HepG2 (cell line): ENCODE data around the gene GPN2. TPM values are rescaled to one million over a fixed set of nuclear protein-coding genes. Genes with fewer than 3 reads are reported as not detected.
A peak's percentile ranks its signal among the peaks of the same experiment; 100 is the strongest.

Source experiments
- CEBPB ChIP-seq: IDR thresholded peaks from 2 replicates; pipeline ENCODE4 v1.6.1; 2011; ENCODE audit warnings: low read depth, low read length, improper control_type of control experiment, borderline replicate concordance
- GLMP ChIP-seq: sonication (generic); formaldehyde crosslinking; IDR thresholded peaks from 2 replicates; pipeline ENCODE4 v1.9.0; 2021; ENCODE audit warnings: missing genetic modification reagents, mild to moderate bottlenecking, borderline replicate concordance
- HNF4G ChIP-seq, 2 experiments: sonication (generic) in 1 of 2; formaldehyde crosslinking in 1 of 2; IDR thresholded peaks; 2 replicates each; pipeline versions ENCODE4 v1.4.0 to v1.6.1; 2011 to 2020; ENCODE audit warnings: borderline replicate concordance in 2 of 2, low read depth in 2 of 2, mild to moderate bottlenecking in 2 of 2, low read length in 1 of 2, missing genetic modification reagents in 1 of 2, moderate library complexity in 1 of 2
- KAT7 ChIP-seq: IDR thresholded peaks from 2 replicates; pipeline ENCODE4 v1.6.1; 2018; ENCODE audit warnings: borderline replicate concordance, missing compliant biosample characterization
- KAT8 ChIP-seq: IDR thresholded peaks from 2 replicates; pipeline ENCODE4 v1.6.1; 2016; ENCODE audit warnings: missing genetic modification reagents, missing compliant biosample characterization
- KLF15 ChIP-seq: sonication (generic); formaldehyde crosslinking; IDR thresholded peaks from 2 replicates; pipeline ENCODE4 v1.8.1; 2023; ENCODE audit warnings: borderline replicate concordance, mild to moderate bottlenecking, inconsistent platforms, missing genetic modification reagents, mixed read lengths
- MEIS1 ChIP-seq: sonication (generic); formaldehyde crosslinking; IDR thresholded peaks from 2 replicates; pipeline ENCODE4 v1.9.0; 2021; ENCODE audit warnings: mild to moderate bottlenecking, missing genetic modification reagents, moderate library complexity, borderline replicate concordance
- MYNN ChIP-seq: sonication (generic); formaldehyde crosslinking; IDR thresholded peaks from 2 replicates; pipeline ENCODE4 v1.4.0; 2020; ENCODE audit warnings: mild to moderate bottlenecking, low read depth, missing genetic modification reagents
- NFRKB ChIP-seq: fragments of 450-650 bp; IDR thresholded peaks from 2 replicates; pipeline ENCODE4 v1.6.1; 2017
- ZBTB14 ChIP-seq: sonication (generic); formaldehyde crosslinking; IDR thresholded peaks from 2 replicates; pipeline ENCODE4 v1.4.0; 2020; ENCODE audit warnings: missing genetic modification reagents
- ZMYM4 ChIP-seq: sonication (generic); formaldehyde crosslinking; IDR thresholded peaks from 2 replicates; pipeline ENCODE4 v1.8.1; 2023; ENCODE audit warnings: mild to moderate bottlenecking, missing genetic modification reagents
- ZNF136 ChIP-seq: sonication (generic); formaldehyde crosslinking; IDR thresholded peaks from 2 replicates; pipeline ENCODE4 v1.8.1; 2022; ENCODE audit warnings: low read depth, mild to moderate bottlenecking, moderate library complexity, missing genetic modification reagents
- ZNF780A ChIP-seq: sonication (generic); formaldehyde crosslinking; IDR thresholded peaks from 2 replicates; pipeline ENCODE4 v1.8.0; 2022; ENCODE audit warnings: mild to moderate bottlenecking, missing genetic modification reagents, moderate library complexity
- ZSCAN31 ChIP-seq: sonication (generic); formaldehyde crosslinking; IDR thresholded peaks from 2 replicates; pipeline ENCODE4 v1.5.0; 2020; ENCODE audit warnings: low read depth, mild to moderate bottlenecking, missing genetic modification reagents
- polyA plus RNA-seq, 8 experiments: library from polyadenylated mRNA; depleted of rRNA in 3 of 8; stranded (reverse) in 7 of 8; unstranded in 1 of 8; fragments of >200 nt; fragmentation: Illumina TruSeq in 4 of 8; extraction: Trizol in 4 of 8; gene quantifications; 2 replicates each; pipeline versions ENCODE4 v1.2.1 to v1.2.3, GENCODE V29; 2011 to 2016; ENCODE audit warnings: low read depth in 4 of 8, missing spikeins in 1 of 8, mixed read lengths in 1 of 8; ENCODE audit not compliant: insufficient read depth in 1 of 8
- total RNA-seq, 5 experiments: library from RNA; depleted of rRNA; stranded (reverse); fragments of >200 nt; fragmentation: Illumina TruSeq; extraction: Trizol; gene quantifications; 2 replicates each; pipeline ENCODE4 v1.2.3, GENCODE V29; 2016; ENCODE audit warnings: low read depth in 1 of 5
- TF ChIP-seq, protein P1 (sequence below): sonication (generic); formaldehyde crosslinking; IDR thresholded peaks from 2 replicates; pipeline ENCODE4 v1.5.0; 2020; ENCODE audit warnings: mild to moderate bottlenecking, missing genetic modification reagents, borderline replicate concordance
- TF ChIP-seq, protein P2 (sequence below): sonication (generic); formaldehyde crosslinking; IDR thresholded peaks from 2 replicates; pipeline ENCODE4 v1.8.0; 2022; ENCODE audit warnings: missing genetic modification reagents, mild to moderate bottlenecking, moderate library complexity, borderline replicate concordance
- TF ChIP-seq, protein P3 (sequence below): sonication (generic); formaldehyde crosslinking; IDR thresholded peaks from 2 replicates; pipeline ENCODE4 v1.4.0; 2020; ENCODE audit warnings: missing genetic modification reagents

Gene GPN2
- total and polyA plus RNA-seq, 2 of the 13 experiments (the other 11 are each of a cell fraction or from before 2014, with no cell fraction given) = 19.3 to 38.9 TPM

- TF ChIP-seq KLF15 (CRISPR knock-in tag) (0 out of 2 replicates have a peak, but pooled peaks have one; percentile 29), ZMYM4 (CRISPR knock-in tag) (peak; percentile 72), CEBPB (peak; percentile 22; the same call in 1 of the 2 replicates), ZNF780A (peak; percentile 93), KAT7 (CRISPR knock-in tag) (peak; percentile 72), ZSCAN31 (peak; percentile 64; the same call in 1 of the 2 replicates), HNF4G (IDR thresholded peaks at IDR 0.05; ENCODE audit: borderline replicate concordance, low read depth, low read length) (peak; percentile 99), HNF4G (CRISPR knock-in tag; IDR thresholded peaks at IDR 0.05; ENCODE audit: borderline replicate concordance, low read depth) (peak; percentile 93), KAT8 (CRISPR knock-in tag) (peak; percentile 77), ZNF136 (CRISPR knock-in tag) (0 out of 2 replicates have a peak, but pooled peaks have one; percentile 84), MEIS1 (CRISPR knock-in tag) (peak; percentile 99), NFRKB (no peak), ZBTB14 (CRISPR knock-in tag) (peak; percentile 42; the same call in 1 of the 2 replicates), GLMP (CRISPR knock-in tag) (no peak; the same call in 1 of the 2 replicates), MYNN (CRISPR knock-in tag) (no peak)
- TF ChIP-seq, protein P1, sequence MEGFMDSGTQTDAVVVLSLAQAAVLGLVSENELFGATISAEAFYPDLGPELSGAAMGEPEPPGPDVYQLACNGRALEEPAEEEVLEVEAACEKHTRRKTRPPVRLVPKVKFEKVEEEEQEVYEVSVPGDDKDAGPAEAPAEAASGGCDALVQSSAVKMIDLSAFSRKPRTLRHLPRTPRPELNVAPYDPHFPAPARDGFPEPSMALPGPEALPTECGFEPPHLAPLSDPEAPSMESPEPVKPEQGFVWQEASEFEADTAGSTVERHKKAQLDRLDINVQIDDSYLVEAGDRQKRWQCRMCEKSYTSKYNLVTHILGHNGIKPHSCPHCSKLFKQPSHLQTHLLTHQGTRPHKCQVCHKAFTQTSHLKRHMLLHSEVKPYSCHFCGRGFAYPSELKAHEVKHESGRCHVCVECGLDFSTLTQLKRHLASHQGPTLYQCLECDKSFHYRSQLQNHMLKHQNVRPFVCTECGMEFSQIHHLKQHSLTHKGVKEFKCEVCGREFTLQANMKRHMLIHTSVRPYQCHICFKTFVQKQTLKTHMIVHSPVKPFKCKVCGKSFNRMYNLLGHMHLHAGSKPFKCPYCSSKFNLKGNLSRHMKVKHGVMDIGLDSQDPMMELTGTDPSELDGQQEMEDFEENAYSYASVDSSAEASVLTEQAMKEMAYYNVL (CRISPR knock-in tag) = peak; percentile 91
- TF ChIP-seq, protein P2, sequence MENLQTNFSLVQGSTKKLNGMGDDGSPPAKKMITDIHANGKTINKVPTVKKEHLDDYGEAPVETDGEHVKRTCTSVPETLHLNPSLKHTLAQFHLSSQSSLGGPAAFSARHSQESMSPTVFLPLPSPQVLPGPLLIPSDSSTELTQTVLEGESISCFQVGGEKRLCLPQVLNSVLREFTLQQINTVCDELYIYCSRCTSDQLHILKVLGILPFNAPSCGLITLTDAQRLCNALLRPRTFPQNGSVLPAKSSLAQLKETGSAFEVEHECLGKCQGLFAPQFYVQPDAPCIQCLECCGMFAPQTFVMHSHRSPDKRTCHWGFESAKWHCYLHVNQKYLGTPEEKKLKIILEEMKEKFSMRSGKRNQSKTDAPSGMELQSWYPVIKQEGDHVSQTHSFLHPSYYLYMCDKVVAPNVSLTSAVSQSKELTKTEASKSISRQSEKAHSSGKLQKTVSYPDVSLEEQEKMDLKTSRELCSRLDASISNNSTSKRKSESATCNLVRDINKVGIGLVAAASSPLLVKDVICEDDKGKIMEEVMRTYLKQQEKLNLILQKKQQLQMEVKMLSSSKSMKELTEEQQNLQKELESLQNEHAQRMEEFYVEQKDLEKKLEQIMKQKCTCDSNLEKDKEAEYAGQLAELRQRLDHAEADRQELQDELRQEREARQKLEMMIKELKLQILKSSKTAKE (CRISPR knock-in tag) = peak; percentile 100
- TF ChIP-seq, protein P3, sequence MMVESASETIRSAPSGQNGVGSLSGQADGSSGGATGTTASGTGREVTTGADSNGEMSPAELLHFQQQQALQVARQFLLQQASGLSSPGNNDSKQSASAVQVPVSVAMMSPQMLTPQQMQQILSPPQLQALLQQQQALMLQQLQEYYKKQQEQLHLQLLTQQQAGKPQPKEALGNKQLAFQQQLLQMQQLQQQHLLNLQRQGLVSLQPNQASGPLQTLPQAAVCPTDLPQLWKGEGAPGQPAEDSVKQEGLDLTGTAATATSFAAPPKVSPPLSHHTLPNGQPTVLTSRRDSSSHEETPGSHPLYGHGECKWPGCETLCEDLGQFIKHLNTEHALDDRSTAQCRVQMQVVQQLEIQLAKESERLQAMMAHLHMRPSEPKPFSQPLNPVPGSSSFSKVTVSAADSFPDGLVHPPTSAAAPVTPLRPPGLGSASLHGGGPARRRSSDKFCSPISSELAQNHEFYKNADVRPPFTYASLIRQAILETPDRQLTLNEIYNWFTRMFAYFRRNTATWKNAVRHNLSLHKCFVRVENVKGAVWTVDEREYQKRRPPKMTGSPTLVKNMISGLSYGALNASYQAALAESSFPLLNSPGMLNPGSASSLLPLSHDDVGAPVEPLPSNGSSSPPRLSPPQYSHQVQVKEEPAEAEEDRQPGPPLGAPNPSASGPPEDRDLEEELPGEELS (CRISPR knock-in tag) = peak; percentile 97
Observed at GRCh38 chr1:26913754-26914619, 23.9 kb upstream of the GPN2 start, which contains the start of gene NR0B2 (continued).
